SJSA1 (cell line): ENCODE results near the gene ADM5. TPM values are rescaled to one million over a fixed set of nuclear protein-coding genes. Genes with fewer than 3 reads are reported as not detected.

Source experiments
- DNase-seq, 2 experiments: peaks; one replicate each; pipeline ENCODE4 v3.0.0-alpha.2; 2015 to 2020; ENCODE audit warnings: low spot score in 2 of 2, low read depth in 1 of 2
- H3K27ac ChIP-seq: fragments of 250-450 bp; sonication (Bioruptor Pico); 2 replicates; pipeline ENCODE4 v1.5.1; 2020; ENCODE audit warnings: mild to moderate bottlenecking, moderate library complexity
- H3K27me3 ChIP-seq: fragments of 250-450 bp; sonication (Bioruptor Pico); replicated peaks from 2 replicates; pipeline ENCODE4 v1.5.1; 2020; ENCODE audit warnings: mild to moderate bottlenecking, moderate library complexity
- H3K36me3 ChIP-seq: fragments of 250-450 bp; sonication (Bioruptor Pico); 2 replicates; pipeline ENCODE4 v1.5.1; 2020; ENCODE audit warnings: mild to moderate bottlenecking
- H3K4me1 ChIP-seq: fragments of 250-450 bp; sonication (Bioruptor Pico); replicated peaks from 2 replicates; pipeline ENCODE4 v1.6.1; 2021; ENCODE audit warnings: mild to moderate bottlenecking
- H3K4me3 ChIP-seq: fragments of 250-450 bp; sonication (Bioruptor Pico); 2 replicates; pipeline ENCODE4 v1.5.1; 2020; ENCODE audit warnings: mild to moderate bottlenecking
- H3K9me3 ChIP-seq: fragments of 250-450 bp; sonication (Bioruptor Pico); replicated peaks from 2 replicates; pipeline ENCODE4 v1.5.1; 2020; ENCODE audit warnings: mild to moderate bottlenecking
- total RNA-seq: library from RNA; depleted of rRNA; stranded (reverse); fragments of >200 nt; shearing (Covaris generic); gene quantifications from 2 replicates; pipeline ENCODE4 v1.2.3, GENCODE V29; 2014

ADM5 gene
- total RNA-seq, 1 experiment from 2014 or later, result 0.58 TPM

DNA sequence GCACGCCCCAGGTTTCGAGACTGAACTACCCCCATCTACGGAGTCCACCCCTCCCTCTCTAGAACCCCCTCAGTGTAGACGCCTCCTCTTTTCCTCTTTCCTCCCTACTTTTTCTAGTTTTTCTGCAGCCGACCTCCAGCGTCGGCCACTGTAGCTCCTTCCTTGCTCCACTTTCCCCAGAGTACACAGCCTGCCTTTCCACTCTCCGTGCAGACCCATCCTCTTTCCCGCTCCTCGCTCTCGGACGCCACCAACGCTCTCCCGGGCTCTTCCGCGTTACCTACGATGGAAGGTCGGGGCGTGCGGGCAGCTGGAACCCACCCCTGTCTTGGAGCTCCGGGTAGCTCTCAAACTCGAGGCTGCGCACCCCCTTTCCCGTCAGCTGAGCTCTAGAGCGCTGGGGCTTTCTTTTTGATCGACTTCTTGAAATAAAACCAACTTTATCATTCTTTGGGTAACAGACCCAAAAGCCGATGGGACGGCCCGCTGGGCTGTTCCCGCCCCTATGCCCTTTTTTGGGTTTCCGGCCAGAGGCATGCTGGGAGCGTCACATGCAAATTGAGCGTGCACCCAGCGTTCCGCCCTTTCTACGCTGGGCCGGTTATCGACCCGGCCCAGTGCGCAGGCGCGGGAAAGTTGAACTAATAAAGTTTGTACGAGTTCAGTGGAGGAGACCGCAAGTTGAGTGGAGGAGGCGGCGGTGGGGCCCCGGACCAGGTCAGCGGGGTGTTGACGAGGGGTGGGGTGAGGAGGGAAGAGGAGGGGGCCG, 23.9 kb upstream of the ADM5 start, which contains the start of the genes BCL2L12 and IRF3:
TSS of gene BCL2L12 (plus strand) at position 583 of the 769 bp plus-strand sequence. CDS start 760 bp downstream, outside the sequence.
TSS of gene IRF3 (minus strand) at position 507 of the 769 bp plus-strand sequence. CDS start 1,019 bp downstream, outside the sequence.
- peak within 1 kb of the TSS; percentile 56 for H3K4me3 ChIP-seq
- DNase-seq, result peak; percentile 94 to 98
- no peaks in the 10 kb centered on the region for H3K27me3 ChIP-seq
- H3K9me3 ChIP-seq, result no peaks in the 10 kb centered on the region
- peaks cover 56% of the 10 kb centered on the region for H3K36me3 ChIP-seq
- H3K4me1 ChIP-seq, result peaks cover 20% of the 10 kb centered on the region
- H3K27ac ChIP-seq, result peak within 1 kb of the TSS; percentile 12

DNA sequence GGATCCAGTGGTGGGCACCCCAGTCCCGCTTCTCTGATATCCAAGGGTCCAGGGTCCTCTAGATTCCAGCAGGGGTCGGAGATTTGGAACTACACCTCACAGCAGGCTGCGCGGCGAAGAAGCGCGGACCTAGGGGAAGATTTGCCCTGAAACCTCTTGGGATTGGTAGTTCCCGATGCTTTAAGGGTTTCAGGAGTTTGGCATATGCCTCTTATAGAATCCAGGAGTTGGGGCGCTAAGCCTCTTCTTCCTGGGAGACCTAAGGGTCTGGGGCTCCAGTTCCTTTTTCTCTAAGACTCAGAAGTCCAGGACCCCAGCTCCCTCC, 23.3 kb upstream of the ADM5 start:
- peak overlapping the region; percentile 11; the same call in 1 of the 2 replicates for H3K27ac ChIP-seq
- no peaks in the 10 kb centered on the region for H3K9me3 ChIP-seq
- peaks cover 54% of the 10 kb centered on the region for H3K36me3 ChIP-seq
- no peak for DNase-seq
- H3K4me1 ChIP-seq, result peaks cover 20% of the 10 kb centered on the region
- peak overlapping the region; percentile 56 for H3K4me3 ChIP-seq
- H3K27me3 ChIP-seq, result no peaks in the 10 kb centered on the region

DNA sequence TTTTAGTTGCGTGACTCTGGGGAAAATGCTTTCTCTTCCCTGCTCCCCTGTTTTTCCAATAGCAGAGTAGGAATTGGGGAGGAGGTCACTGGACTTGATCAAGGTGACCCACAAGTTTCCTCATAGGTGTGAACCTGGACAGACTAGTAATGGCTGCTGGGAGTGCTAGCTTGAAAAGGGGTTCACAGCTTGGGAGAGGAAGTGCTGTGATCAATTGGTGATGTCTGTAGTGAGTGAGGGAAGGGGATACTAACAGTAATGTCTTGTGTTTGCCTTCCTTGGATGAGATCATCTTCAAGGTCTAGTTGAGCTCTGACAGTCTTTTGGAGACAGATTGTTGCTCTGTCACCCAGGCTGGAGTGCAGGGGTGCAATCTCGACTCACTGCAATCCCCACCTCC, 21.9 kb upstream of the ADM5 start:
- Histone ChIP-seq H3K9me3 (no peaks in the 10 kb centered on the region), H3K4me3 (no peak overlapping the region), H3K36me3 (peaks cover 49% of the 10 kb centered on the region), H3K27ac (no peak overlapping the region), H3K27me3 (no peaks in the 10 kb centered on the region), H3K4me1 (peaks cover 25% of the 10 kb centered on the region)
- DNase-seq, result no peak

DNA sequence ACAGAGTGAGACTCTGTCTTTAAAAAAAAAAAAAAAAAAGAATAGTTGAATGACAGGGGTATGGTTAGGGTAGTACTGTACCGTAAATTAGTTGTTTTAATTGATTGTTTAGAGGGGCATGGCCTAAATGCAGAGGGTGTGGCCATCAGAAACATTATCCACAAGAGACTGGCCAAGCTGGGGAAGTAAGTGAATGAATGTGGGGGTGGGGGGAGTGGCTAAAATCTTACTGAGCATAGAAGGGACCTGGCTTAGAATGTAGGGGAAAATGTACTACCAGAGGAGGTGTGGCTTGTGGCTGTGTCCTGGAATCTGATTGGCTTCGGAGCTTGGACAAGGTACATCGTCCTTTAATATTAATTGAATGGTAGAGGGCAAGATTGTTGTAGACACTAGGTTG, 19.9 kb upstream of the ADM5 start:
- no peak for DNase-seq
- Histone ChIP-seq H3K27me3 (no peaks in the 10 kb centered on the region), H3K4me1 (peaks cover 19% of the 10 kb centered on the region), H3K9me3 (no peaks in the 10 kb centered on the region), H3K36me3 (peaks cover 43% of the 10 kb centered on the region), H3K4me3 (no peak overlapping the region), H3K27ac (no peak overlapping the region)

DNA sequence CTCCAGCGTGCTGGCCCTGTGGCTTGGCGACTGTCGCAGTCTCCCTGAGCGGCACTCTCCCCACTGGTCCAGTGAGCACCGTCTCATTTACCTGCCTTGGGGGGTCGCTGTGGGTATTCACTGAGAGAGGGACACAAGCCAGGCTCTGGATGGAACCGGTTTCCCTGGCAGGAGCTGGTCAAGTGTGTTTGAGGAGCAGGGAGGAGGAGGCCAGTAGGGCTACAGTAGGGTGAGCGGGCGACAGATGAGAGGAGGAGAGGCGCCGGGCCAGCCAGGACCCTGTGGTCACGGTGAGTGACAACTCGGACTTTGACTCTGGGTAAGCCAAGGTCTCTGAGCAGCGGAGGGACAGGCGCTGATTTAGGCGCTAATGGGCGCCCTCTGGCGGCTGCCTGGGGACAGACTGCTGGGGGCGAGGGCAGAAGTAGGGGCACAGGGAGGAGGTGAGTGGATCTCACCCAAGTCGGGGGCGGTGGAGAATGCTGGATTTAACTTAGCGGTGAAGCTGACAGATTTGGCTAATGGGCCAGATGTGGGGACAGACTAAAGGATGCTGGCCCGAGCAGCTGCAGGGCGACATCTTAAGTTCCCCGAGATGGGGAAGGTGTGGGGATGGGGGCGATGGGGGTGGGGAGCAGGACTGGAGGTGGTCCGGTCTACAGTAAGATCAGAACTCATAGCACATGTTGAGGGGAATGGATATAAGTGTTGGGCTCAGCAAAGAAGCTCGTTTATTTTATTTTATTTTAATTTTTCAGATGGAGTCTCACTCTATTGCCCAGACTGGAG, 17.1 kb upstream of the ADM5 start:
- Histone ChIP-seq H3K9me3 (no peaks in the 10 kb centered on the region), H3K4me3 (no peak overlapping the region), H3K4me1 (peaks cover 13% of the 10 kb centered on the region), H3K36me3 (peaks cover 37% of the 10 kb centered on the region), H3K27ac (no peak overlapping the region), H3K27me3 (no peaks in the 10 kb centered on the region)
- peak; percentile 67 to 81 for DNase-seq

DNA sequence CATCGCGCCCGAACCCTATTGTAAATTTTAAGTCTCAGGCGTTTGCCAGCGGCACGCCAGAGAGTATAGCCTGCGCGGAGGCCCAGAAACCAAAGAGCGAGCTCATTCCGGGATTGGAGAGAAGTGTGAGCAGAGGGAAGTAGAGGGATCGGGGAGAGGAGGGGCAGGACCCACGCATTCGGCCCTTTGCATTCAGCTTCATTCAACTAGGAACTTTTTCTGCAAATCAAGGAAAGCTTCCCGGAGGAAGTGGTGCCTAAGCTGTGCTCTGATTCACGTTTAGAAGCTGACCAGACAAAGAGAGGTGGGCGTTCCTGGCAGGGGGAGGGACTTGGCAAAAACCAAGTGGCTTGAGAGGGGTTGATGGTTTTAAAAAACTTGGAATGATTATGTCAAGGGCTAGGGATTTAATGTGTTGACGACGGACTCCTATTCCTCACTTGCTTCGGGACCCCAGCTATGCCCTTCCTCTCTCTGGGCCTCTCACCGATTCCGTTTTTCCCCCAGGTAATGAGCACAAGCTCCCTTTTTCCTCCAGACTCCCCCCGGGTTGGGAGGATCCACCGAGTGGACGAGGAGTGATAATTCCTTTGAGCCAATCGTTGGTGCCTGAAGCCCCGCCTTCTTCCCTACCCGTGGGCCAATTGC, 13.1 kb upstream of the ADM5 start:
- Histone ChIP-seq H3K27me3 (no peaks in the 10 kb centered on the region), H3K4me1 (peaks cover 23% of the 10 kb centered on the region), H3K9me3 (no peaks in the 10 kb centered on the region), H3K27ac (peak overlapping the region; percentile 94), H3K4me3 (peak overlapping the region; percentile 92), H3K36me3 (peaks cover 26% of the 10 kb centered on the region)
- peak in 1 of 2 experiments; percentile 83 for DNase-seq

DNA sequence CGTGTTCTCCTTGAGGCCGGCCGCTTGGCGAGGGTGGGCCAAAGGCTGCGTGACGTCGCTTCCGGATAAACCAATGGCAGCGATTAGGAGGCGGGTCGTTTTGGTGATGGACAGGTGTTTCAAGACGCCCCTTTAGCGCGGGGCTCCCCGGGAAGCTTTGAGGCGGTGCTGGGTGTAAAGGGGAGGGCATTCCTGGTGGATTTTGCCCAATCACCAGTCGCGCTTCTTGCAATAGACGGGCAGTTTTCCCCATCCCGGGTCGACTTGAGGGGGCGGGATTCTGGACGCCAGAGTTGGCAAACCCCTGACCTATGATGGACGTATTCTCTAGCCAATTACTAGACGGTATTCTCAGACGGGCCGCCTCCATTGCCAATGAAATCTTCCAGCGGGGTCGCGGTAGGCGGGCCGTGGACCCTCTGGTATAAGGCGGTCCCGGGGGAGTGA, 12.6 kb upstream of the ADM5 start:
- H3K9me3 ChIP-seq, result no peaks in the 10 kb centered on the region
- H3K27ac ChIP-seq, result peak overlapping the region; percentile 79
- peaks cover 23% of the 10 kb centered on the region for H3K4me1 ChIP-seq
- H3K4me3 ChIP-seq, result peak overlapping the region; percentile 92
- H3K36me3 ChIP-seq, result peaks cover 29% of the 10 kb centered on the region
- DNase-seq, result peak; percentile 99 to 100
- no peaks in the 10 kb centered on the region for H3K27me3 ChIP-seq

DNA sequence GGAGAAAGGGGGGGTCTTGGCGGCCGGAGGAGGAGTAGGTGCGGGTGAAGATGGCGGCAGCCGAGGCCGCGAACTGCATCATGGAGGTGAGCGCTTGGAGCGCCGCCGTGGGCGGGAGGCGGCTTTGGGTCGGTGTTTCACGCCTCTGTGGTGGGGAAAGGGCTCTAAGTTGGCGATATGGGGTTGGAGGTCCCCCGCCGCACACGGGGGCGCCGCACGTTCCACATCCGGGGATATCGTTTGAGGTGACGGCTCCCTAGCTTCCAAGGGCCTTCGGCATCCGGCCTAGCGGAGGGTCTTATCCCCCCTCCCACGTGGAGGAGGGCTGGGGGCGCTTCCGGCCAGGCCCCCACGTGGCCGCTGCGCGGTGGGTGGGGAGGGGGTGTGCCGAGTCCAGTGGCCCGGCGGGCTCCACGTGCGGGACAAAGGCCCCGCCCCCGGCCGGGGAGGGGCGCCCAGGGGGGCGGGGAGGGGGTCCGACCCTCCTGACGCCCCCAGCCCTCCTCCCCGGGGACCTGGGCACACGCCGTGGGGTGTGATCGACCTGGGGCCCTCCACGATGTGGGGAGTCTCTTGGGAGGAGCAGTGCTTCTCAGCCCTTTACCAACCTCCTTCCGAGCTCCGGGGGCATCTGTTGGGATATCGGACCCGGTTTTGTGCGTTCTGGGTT, 12.0 kb upstream of the ADM5 start, which contains the start of gene PRMT1:
TSS of gene PRMT1 (plus strand) at position 41 of the 670 bp plus-strand sequence. CDS start at position 51, 10 bp downstream.
- Histone ChIP-seq H3K4me1 (peaks cover 18% of the 10 kb centered on the region), H3K4me3 (peak within 1 kb of the TSS; percentile 92), H3K9me3 (no peaks in the 10 kb centered on the region), H3K27me3 (no peaks in the 10 kb centered on the region), H3K36me3 (peaks cover 29% of the 10 kb centered on the region), H3K27ac (peak within 1 kb of the TSS; percentile 94)
- DNase-seq, result peak in 1 of 2 experiments; percentile 57

DNA sequence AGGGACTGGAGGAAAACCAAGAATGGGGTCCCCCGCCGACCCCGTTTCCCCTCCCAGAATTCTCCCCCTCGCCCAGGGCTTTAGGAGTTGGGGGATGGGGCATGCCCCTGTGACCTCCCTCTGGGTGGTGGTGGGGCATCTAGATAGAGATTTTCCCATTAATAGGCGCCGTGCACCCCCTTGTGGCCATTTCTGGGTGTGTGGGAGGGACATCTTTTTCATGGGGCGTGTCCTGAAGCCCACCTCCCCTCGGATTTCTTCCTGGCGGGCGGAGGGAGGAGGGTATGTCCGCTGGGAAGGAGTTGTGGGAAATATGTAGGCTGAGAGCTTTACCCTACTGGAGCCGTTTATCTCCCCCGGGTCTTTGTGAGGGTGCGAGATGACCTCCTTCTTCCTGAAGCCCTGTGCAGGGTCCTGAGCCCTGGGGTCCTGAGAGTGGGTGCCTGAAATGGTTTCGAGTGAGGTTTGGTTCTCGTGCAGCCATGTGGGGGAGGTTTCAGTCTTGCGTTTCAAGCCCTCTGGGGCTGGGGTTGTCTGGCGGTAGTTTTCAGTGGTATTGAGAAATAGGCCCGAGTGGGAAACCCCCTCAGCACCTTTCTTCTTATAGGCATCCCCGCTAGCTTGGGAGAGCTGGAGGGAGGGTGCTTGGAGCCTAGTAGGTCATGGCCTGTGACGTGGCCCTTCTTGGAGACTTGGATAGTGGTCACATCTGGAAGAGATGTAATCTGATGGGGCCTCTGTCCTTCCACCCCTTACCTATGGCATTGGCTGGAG, 11.3 kb upstream of the ADM5 start:
- Histone ChIP-seq H3K36me3 (peaks cover 33% of the 10 kb centered on the region), H3K9me3 (no peaks in the 10 kb centered on the region), H3K4me1 (peaks cover 18% of the 10 kb centered on the region), H3K27ac (peak overlapping the region; percentile 79; the same call in 1 of the 2 replicates), H3K27me3 (no peaks in the 10 kb centered on the region), H3K4me3 (peak overlapping the region; percentile 92)
- peak; percentile 69 to 83 for DNase-seq

DNA sequence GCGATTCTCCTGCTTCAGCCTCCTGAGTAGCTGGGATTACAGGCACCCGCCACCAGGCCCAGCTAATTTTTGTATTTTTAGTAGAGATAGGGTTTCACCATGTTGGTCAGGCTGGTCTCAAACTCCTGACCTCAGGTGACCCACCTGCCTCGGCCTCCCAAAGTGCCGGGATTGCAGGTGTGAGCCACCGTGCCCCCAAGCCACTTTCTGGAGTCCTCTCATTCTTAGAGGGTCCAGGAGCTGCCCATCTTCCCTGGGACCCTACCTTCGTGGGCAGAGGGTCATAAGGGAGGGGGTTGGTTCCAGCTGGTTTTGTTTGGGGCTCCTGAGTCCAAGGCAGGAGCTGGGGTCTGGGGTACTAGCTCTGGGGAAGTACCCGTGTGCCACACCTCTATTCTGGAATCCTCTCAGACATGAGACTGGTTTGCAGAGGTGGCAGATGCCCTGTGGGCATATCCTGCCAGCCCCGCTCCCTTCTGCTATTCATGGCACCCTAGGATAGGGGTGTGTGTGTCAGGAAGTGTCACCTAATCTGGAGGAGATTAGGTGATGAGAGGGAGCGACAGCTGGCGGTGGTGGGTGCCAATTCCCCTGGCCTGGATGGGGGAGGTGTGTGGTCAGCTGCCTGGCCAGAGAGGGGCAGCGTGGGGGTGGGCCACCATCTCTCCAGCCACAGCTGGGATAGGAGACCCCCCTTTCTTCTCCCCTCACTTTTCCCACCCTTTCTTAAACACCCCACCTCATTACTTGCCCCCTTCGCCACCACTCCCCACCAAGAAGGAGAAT, 10.2 kb upstream of the ADM5 start:
- no peaks in the 10 kb centered on the region for H3K27me3 ChIP-seq
- H3K36me3 ChIP-seq, result peaks cover 44% of the 10 kb centered on the region
- no peak for DNase-seq
- H3K4me3 ChIP-seq, result no peak overlapping the region
- peaks cover 18% of the 10 kb centered on the region for H3K4me1 ChIP-seq
- H3K27ac ChIP-seq, result no peak overlapping the region
- H3K9me3 ChIP-seq, result no peaks in the 10 kb centered on the region

DNA sequence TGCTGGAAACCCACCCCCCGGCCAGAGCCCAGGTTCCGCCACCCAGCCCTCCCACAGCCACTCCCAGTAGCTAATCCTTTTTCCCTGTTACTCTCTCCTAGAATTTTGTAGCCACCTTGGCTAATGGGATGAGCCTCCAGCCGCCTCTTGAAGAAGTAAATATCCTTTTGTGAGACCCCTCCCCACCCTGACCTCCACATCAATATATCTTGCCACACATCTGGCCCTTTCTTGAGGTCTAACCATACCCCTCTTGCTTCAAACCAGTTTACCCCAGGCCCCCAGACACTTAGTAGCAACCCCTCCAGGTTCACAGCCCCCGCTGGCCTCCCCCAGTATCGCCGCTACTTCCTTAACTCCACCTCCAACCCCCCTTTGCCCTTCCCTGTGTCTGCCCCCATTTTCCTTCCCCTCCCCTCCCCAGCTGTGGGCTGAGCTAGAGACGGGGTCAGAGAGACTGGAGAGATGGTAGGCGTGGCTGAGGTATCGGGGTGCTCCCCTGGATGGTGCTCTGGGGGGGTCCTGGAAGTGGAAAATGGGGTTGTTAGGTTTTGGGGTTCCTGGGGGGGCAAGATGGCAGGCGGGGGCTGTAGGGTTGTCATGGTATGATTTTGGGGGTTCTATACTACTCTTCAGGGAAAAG, 9.5 kb upstream of the ADM5 start:
- H3K4me3 ChIP-seq, result no peak overlapping the region
- H3K9me3 ChIP-seq, result no peaks in the 10 kb centered on the region

More for the DNA sequence above, 9.5 kb upstream of the ADM5 start:
- DNase-seq, result peak in 1 of 2 experiments; percentile 41
- peaks cover 51% of the 10 kb centered on the region for H3K36me3 ChIP-seq
- H3K4me1 ChIP-seq, result peaks cover 18% of the 10 kb centered on the region
- no peaks in the 10 kb centered on the region for H3K27me3 ChIP-seq
- H3K27ac ChIP-seq, result no peak overlapping the region
